Nucleus accumbens (tissue), 56 donors: ENCODE data around the gene PCAT6.
A peak's percentile ranks its signal among the peaks of the same experiment; 100 is the strongest.
"Not testable (repeated sequence)": the region's sequence is repeated elsewhere in the genome, so short reads cannot be mapped to it uniquely, and the experiment has no call there.

Experiments used
- DNase-seq, 56 donors: peaks; one replicate each; lab custom pipeline; 2025; lab: John Stamatoyannopoulos, UW

Gene PCAT6

GRCh38 chr1:202806845-202807450 is 3.8 kb upstream of the PCAT6 start:
- DNase-seq, result peak in 16 of 56 donors; percentile 4 to 58 (median 19)

GRCh38 chr1:202807451-202807925 is 3.3 kb upstream of the PCAT6 start:
- peak in 25 of 56 donors; percentile 5 to 58 (median 27) for DNase-seq

GRCh38 chr1:202807926-202808757 is 2.6 kb upstream of the PCAT6 start, which contains the start of gene KDM5B:
Gene KDM5B, minus strand, starts transcription at chr1:202808421. Its CDS starts 116 bp downstream, at chr1:202808305.
- DNase-seq, result peak in 49 of 56 donors; percentile 11 to 71 (median 52)

GRCh38 chr1:202809597-202810159 is 1.1 kb upstream of the PCAT6 start:
- peak in 1 of 56 donors; percentile 5 for DNase-seq

- DNase-seq, result no peak
These were observed 550 bp upstream of the PCAT6 start for GRCh38 chr1:202810193-202810614.

GRCh38 chr1:202811296-202812175 is 782 bp downstream of the PCAT6 start:
- peak in 1 of 56 donors; percentile 18 for DNase-seq

GRCh38 chr1:202812176-202813026 is 1.6 kb downstream of the PCAT6 start:
- no peak for DNase-seq

- DNase-seq, result no peak
These were observed 4.4 kb downstream of the PCAT6 start for GRCh38 chr1:202815120-202815519.

- no peak for DNase-seq
These were observed 8.1 kb downstream of the PCAT6 start for GRCh38 chr1:202818819-202819218.

GRCh38 chr1:202821467-202821866 is 10.7 kb downstream of the PCAT6 start:
- DNase-seq, result no peak

GRCh38 chr1:202825748-202826147 is 15.0 kb downstream of the PCAT6 start:
- no peak for DNase-seq

GRCh38 chr1:202829223-202829622 is 18.5 kb downstream of the PCAT6 start:
- not testable (repeated sequence) for DNase-seq

GRCh38 chr1:202831906-202832305 is 21.2 kb downstream of the PCAT6 start:
- DNase-seq, result no peak

GRCh38 chr1:202834771-202835547 is 24.2 kb downstream of the PCAT6 start:
- peak in 13 of 56 donors; percentile 3 to 52 (median 17) for DNase-seq

GRCh38 chr1:202835548-202836072 is 24.9 kb downstream of the PCAT6 start:
- no peak for DNase-seq

- DNase-seq, result no peak
These were observed 26.1 kb downstream of the PCAT6 start for GRCh38 chr1:202836623-202837403.

- no peak for DNase-seq
These were observed 27.1 kb downstream of the PCAT6 start for GRCh38 chr1:202837746-202838262.
